HG02938 (cell line): ENCODE results near the gene DSCAML1.

Experiments
- ATAC-seq: cut with Tn5 transposase; IDR thresholded peaks from one replicate; pipeline ENCODE4 v1.9.1; 2021; ENCODE audit warnings: mild to moderate bottlenecking, moderate library complexity; ENCODE audit not compliant: unreplicated experiment

DSCAML1 gene

DNA sequence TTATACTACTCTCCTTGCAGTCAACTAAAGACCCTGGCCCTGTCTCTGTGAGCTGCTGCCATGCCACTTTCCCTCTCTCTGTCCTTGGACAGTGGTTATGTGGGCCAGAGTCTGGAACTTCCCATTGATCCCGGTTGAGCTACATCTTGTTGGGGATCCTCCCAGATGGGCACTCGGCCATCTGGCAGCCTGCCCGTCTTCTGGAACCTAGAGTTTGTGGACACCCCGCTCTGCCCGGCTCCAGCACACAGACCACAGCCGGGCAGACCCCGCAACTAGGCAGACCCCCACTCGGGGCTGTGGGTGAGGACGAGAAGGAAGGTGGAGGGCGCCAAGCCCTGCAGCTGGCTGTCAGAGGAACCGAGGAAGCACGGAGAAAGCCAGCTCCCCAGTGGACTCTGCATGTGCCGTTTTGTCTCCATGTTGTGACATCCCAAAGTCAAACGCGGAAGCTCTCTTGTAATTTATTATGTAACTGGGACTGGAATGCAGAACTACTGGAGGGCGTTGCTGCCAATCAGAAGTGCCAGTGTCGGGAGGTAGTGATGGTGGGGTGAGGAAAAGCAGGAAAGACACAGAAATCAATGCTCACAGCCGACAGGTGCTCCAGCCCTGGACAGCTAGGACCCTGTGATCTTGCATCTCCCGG, 261.7 kb downstream of the DSCAML1 start:
- ATAC-seq = no peak

DNA sequence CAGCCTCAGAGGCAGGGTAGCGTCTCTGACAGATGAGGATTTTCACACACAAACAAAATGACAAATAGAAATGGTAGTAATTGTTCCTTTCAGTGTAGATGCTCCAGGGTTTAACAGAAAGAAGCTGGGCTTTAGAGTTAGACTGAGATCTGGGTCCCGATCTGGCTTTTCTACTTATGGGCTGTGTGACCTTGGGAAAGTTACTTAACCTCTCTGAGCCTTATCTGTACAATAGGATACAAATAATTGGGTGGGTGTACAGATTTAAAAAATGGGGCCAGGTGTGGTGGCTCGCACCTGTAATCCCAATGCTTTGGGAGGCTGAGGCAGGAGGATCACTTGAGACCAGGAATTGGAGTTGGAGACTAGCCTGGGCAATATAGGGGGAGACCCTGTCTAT, 264.4 kb downstream of the DSCAML1 start:
- ATAC-seq = no peak

DNA sequence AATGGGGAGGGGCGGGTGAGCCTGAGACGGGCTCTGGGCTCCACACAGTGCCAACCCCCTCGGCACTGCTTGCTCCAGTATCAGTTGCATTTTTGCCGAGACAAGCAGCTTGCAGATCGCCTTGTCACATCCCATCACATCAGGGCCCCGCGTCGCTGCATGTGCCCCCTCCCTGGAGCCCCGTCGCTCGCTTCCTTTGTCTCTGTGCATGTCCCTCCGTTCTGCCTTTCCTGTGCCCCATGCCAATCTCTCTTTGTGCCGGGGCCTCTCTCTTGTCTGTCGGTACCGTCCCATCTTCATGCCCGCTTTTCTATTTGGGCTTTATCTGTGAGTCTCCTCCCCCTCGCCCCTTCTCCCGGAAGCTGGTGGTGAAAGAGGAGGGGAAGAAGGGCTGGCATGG, 267.2 kb downstream of the DSCAML1 start:
- ATAC-seq = no peak

DNA sequence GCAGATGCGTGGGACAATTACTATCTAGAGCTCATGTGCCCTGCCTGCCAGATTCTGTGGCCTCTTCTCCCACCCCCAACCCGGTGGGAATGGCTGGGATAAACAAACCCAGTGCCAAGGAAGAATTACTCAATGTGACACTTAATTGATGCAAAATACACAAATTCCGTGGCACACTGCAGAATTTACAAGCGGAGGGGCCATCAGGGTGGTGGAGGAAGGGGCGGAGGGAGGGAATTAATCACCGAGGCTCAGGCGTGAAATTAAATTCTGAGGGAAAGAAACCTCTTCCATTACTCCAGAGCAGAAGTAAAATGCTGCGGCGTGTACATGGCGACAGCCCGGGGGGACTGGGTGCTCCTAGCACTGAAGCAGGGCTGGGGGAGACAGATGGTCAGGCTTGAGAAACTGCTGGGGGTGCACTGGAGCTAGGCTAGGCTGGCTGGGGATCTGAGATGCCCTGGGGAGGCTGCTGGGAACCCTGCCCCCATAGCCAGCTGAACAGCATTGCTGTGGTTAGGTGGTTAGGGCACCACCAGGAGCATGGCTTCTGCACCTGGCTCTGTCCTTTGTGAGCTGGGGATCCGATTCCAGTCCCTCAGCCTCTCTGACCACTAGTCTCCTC, 268.8 kb downstream of the DSCAML1 start:
- ATAC-seq = no peak

DNA sequence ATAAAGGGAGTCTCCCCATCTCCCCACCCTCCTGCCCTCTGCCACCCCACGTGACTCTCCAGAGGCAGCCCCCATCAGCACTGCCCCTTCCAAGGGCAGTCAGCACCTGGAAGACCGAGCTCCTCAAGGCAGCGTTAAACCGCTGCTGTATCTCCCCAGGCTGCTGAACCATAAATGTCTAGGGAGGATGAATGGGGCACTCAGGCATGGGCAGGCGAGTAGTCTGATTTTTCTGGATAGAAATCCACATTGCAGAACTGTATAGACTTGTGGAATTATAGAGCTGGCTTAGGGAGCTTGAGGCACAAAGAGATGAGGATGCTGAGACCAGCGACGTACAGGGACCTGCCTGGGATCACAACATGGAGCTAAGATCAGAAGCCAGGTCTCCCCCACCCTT, 269.7 kb downstream of the DSCAML1 start:
- no peak for ATAC-seq

DNA sequence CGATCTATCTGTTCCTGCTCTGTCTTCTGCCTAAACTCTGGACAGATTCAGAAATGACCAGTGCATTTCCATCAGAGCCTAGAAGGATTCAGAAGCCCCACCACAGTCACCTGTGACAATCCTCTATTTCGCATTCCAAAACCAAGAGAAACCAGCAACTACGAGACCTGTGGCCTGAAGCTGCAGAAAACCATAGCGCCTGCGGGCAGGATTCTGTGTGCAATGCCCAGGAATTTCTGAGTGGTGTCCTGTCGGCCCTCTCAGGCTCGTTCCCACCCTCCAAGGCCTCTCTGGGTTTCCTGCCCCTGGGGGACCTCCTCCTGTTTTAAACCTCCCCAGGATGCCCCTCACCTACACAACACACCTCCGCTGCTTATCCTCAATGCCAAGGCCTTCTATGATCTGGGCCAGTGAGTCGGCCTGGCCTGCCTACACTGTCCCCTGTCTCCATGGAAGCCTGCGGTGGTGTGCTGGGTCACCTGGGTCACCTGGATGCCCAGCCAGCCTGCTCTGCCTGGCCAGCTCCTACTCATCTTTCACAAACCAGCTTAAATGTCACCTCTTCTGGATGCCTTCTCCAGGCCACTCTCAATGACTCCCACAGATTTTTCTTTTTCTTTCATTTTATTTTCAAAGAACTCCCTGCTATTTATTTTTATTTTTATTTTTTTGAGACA, 271.0 kb downstream of the DSCAML1 start:
- ATAC-seq = no peak

DNA sequence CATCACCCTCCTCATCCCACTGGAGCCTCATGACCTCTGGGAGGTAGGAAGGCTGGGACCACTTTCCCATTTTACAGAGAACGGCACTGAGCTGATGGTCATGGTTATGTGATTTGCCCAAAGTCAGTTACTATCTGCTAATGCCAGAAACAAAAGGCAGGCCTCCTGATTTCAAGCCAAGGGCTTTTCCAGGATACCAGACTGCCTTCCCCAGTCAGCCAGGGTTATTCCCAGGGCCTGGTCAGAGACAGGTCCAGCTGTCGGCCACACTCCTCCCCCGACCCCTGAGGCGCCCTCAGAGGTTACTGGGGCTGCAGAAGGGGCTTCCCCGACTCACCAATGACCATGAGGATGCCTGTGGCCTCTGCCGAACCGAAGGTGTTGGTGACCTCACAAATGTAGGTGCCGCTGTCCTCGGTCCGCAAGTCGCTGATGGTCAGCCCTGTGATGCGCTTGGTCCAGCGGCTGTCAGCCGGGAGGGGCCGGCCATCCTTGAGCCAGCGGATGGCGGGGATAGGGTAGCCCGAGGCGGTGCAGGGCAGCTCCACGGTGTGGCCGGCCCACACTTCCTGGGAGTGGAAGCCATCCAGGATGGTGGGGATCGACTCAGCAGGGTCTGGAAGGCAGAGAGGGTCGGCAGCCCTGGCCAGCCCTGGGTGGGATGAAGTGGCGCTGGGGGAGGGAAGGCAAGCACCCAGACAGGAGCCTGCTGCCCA, 272.4 kb downstream of the DSCAML1 start:
- ATAC-seq = no peak

DNA sequence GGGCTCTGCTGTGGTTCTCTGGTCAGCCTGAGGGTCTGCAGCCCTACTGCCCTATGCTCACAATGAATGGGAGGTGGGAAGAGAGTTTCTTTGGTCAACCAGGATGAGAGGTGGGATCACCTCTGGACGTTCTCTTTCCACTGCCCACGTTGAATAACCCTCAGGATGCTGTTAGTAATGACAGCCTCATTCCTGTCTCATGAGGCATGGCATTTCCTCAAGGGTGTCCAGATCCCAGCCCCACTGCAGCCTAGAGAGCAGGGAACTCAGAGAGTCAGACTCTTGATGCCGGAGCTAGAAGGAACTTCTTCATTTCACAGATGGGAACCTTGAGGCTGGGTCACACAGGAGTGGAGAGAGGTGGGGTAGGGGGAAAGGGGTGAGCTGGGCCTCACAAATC, 273.3 kb downstream of the DSCAML1 start:
- ATAC-seq = no peak

DNA sequence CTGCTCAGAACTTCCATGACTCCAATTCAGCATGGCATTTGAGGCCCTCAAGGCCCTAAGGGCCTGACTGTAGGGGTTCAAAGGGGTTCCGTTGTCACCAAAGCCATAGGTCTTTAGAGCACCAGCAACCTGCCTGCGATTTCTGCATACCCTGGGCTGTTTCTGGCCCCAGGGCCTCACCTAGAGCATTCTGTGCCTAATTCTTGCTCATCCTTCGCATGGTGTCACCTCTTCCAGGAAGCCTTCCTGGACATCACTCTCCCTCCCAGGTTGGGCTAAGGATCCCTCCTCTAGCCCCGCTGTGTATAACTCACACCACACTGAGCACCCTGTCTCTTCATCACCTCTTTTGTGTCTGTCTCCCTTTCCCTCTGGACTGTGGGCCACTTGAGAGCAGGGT, 275.0 kb downstream of the DSCAML1 start:
- no peak for ATAC-seq

DNA sequence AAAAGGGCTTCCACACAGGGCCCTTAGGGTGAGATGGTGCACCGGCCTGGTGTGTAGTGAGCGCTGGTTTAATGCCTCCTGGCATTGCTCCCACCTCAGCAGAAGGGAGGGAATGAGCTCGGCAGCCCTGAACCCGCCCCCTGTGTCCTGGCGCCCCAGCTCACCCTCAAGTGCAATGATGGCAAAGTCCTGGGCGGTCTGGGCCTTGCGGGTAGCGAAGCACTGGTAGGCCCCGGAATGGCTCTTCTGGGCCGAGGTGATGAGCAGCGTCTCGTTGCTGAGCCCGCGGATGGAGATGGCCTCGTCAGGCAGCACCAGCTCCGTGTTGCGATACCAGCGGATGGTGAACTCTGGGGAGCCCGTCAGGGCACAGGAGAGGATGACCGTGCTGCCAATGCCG, 276.1 kb downstream of the DSCAML1 start:
- no peak for ATAC-seq

DNA sequence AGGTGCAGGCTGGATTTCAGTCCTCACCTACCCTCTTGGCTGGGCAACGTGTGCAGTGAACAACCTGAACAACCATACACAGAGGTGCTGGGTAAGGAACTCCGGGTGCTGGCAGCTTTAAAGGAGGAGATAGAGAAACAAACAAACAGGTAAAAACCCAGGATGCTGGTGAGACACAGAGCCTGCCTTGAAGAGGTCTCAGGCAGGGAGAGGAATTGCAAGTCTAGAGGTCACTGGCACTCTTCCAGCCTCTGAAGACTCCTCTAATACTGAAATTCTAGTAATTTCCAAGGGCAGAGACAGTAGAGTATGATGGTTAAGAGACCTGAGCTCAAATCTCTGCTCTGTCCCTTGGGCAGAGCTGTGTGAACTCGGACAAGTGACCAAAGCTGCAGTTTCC, 276.8 kb downstream of the DSCAML1 start:
- ATAC-seq = no peak

DNA sequence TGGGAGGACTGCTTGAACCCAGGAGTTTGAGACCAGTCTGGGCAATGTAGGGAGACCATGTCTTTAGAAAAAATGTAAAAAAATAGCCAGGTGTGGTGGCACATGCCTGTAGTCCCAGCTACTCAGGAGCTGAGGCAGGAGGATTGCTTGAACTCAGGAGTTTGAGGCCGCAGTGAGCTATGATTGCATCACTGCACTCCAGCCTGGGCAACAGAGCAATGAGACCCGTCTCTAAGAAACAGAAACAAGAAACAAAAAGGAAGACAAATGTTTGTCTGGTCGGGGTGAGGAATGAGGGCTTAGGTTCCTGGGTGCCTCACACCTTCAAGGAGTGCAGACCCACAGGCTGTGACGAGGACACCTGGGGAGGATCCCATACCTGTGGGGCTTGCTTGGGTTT, 277.4 kb downstream of the DSCAML1 start:
- no peak for ATAC-seq

DNA sequence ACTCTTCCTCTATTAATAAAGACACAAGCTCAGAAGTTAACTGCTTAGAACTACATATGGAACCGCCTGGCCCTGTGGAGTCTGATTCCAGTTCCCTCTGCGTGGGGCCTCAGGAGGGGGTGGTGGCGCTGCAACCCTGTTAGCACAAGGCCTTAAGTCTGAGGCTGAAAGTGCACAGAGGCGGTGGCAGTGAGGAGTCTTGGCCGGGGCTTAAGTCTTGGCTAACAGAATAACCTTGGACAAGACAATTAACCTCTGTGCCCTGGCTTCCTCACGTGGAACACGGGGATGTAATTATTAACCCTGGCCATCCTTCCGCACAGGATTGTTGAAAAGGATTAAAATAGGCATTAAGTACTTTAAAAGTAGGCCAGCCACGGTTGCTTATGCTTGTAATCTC, 277.8 kb downstream of the DSCAML1 start:
- no peak for ATAC-seq

DNA sequence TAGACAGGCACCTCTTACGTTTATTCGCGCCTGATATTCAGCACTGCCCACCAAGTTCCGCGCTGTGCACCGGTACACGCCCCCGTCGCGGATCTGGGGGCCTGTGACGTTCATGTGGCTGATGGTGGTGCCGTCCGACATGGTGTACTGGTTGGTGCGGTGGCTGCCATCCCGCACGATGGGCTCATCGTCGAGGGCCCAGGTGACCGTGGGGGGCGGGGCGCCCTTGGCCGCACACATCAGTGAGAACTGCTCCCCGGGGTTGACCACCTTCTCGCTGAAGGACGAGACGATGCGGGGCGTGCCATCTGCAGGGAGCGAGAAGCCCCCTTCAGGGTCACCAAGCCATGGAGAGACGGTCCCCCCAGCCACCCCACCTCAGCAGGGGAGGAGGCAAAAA, 278.6 kb downstream of the DSCAML1 start:
- no peak for ATAC-seq

DNA sequence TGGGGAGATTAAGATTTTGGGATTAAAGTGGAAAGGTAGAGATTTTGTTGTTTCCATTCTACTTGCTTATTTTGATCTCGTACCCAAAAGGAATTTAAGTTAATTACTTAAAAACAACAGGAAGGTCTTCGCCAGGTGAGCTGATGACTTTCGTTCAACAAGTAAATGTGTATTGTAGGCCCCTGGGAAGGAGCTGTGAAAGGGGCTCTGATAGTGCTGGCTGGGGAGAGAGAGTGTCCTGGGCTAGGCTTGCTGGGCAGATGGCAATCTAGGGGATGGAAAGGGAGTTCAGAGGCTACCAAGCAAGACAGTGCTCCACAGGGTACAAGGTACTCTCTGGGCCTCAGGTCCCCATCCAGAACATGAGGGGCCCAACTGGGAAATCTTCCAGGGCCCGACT, 279.9 kb downstream of the DSCAML1 start:
- no peak for ATAC-seq

DNA sequence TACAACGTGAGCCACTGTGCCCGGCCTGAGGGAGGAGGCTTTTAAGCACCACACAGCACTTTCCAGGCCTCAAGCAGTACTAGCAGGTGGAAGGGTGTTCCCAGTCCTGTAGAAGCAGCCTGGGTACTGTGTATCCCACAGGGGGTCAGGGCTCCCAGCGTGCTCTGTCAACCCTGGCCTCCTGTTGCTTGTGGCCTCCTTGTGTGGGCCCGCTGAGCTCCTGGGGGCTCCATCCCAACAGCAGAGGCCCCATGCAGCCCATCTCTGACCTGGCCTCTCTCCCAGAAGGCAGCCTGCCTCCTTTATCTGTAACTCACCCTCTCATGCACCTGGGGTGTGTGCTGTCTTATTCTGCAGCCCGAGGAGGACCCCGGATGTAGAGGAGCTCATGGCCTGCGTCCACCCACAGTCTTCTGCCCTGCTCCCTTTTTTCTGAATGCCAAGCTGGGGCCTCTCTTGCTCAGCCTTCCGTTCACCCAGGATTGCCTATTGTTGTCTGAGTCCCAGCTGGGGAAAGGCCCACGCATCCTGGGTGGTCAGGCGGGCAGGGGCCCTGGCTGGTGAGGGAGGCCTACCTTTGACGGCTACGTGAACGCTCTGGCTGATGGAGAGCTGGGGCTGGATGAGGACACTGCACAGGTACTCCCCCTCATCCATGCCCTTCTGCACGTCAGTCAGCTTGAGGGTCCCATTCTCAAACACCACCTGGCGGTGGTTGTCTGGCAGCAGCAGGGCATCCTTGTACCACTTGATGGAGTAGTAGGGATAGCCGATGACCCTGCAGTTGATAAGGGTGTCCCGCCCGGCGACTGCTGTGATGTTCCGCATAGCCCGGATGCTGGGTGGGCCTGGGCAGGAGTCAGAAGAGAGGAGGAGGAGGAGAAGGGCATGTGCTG, 280.9 kb downstream of the DSCAML1 start:
- no peak for ATAC-seq

DNA sequence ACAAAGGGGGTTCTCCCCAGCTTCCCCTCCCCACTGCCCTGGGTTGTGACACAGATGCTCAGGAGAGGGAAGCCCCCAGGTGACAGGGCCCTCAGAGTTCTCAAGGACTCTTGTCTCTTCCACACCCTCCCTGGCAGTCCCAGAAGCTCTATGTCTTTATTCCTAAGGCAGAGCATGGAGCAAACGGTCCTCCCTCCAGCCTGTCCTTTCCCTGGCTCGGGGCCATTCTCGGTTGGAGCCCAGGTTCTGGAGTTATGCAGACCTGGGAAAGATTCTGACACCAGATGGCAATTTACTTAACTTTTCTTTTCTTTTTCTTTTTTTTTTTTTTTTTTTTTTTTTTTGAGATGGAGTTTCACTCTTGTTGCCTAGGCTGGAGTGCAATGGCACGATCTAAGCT, 282.8 kb downstream of the DSCAML1 start:
- no peak for ATAC-seq

DNA sequence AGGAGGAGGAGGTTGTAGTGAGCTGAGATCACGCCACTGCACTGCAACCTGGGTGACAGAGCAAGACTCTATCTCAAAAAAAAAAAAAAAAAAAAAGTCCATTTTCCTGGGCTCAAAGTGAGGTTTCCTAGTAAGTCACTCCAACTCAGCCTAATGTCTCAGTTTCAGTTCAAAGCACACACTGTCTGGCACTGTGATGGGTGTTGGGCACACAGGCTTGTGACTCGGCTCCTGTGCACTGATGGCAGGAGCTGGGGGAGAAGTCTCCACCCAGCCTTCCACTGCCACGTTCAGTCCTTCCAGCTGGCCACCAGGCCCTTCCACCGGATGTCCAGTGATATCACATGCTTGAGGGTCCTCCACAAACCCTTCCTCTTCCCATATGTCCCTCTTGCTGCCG, 283.4 kb downstream of the DSCAML1 start:
- no peak for ATAC-seq

DNA sequence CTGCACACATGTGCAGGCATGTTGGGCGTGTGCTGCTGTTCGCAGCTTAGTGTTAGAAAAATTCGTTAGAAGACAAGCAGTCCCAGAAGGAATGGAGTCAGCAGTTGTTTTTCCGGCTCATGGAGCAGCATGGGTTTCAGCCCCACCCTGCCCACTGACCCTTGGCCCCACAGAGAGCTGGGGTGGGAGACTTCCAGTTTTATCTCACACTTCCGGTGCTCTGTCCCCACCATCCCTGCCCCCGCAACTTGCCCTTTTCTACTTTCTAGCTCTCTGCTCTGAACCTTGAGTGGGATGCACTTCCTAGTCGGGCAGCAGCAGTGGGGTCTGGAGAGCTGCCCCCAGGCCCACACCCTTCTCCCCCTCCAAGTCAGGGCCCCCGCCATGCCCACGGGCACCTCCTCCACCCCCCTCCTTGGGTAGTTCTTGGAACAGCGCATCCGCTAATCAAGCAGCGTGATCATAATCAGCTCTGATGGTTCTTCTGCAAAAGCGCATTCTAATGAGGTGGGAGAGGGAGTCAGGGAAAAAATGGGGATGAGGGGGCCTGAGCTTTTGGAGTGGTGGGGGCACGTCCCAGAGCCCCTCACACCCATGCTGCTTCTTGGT, 285.0 kb downstream of the DSCAML1 start:
- ATAC-seq = no peak

DNA sequence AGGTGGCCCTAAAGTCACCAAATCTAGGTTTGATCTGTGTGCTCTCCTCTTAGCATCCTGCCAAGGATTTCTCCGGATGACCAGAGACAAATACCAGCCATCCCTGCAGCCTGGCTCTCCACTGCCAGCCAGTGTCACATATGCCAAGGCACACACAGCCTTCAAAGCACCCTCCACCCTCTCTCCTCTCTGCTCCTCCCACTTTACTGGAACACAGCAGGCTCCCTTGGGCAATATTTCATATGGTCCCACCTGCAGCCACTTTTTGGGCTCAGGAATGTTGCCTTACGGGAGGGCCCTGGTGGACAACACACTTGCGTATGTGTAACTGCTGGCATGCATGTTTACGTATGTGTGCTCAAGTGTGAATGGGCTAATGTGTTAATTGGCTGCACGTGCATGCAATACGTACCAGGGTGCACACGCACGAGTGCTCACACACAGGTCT, 285.5 kb downstream of the DSCAML1 start:
- ATAC-seq = no peak
